Astrocyte (in vitro differentiated cells and primary cell): ENCODE data around the gene IL13.

Experiments
- EZH2 ChIP-seq: IDR thresholded peaks from 2 replicates; pipeline ENCODE4 v1.6.1; 2012; ENCODE audit warnings: mild to moderate bottlenecking, low read length, inconsistent platforms; ENCODE audit not compliant: insufficient read depth
- TF ChIP-seq, protein P1 (sequence below): IDR thresholded peaks from 2 replicates; pipeline ENCODE4 v1.5.1; 2011; ENCODE audit warnings: low read depth, mild to moderate bottlenecking, inconsistent platforms, low read length, moderate library complexity; ENCODE audit not compliant: insufficient read depth

DNA sequence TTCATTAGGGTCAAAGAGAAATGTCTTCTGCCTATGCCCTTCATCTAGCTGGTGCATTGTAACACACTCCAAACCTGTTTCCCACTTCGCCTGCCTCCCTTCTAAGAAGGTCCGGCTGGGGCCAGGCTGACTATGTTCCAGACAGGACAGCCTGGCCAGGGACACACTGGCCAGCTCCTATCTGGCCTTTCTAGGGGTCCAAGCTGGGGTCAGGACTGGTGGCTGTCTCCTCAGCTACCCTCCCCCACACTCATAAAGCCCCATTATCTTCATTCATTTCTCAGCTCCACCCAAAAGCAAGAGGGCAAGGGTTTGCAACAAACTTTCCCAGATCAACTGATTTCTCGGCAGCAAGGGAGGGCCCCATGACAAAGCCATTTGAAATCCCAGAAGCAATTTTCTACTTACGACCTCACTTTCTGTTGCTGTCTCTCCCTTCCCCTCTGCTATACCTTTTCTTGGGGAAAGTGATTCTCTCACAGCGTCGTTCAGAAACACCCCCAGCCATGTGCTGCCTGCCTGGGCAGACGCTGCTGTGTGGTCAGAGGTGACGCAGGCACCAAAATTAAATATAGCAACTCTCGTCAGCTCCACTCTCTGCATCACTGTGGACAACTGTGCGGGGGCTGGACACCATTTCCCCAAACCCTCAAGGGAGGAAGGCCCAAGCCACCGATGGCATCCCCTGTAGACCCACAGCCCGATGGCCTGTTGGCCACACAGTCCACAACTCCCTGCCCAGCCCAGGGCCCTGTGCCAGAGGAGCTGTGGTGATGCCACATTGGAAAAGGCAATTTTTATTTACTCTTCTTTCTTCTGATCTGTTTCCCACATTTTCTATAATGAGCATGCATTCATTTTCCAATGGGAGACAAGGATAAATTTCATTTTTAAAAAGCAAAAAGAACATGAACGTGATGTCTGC lies 6.1 kb downstream of the IL13 start:
- TF ChIP-seq, protein P1, sequence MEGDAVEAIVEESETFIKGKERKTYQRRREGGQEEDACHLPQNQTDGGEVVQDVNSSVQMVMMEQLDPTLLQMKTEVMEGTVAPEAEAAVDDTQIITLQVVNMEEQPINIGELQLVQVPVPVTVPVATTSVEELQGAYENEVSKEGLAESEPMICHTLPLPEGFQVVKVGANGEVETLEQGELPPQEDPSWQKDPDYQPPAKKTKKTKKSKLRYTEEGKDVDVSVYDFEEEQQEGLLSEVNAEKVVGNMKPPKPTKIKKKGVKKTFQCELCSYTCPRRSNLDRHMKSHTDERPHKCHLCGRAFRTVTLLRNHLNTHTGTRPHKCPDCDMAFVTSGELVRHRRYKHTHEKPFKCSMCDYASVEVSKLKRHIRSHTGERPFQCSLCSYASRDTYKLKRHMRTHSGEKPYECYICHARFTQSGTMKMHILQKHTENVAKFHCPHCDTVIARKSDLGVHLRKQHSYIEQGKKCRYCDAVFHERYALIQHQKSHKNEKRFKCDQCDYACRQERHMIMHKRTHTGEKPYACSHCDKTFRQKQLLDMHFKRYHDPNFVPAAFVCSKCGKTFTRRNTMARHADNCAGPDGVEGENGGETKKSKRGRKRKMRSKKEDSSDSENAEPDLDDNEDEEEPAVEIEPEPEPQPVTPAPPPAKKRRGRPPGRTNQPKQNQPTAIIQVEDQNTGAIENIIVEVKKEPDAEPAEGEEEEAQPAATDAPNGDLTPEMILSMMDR, result no peak
- TF ChIP-seq EZH2, result no peak
